CD4-positive, alpha-beta T cell (primary cell): ENCODE data around the gene SCN10A. TPM values are rescaled to one million over a fixed set of nuclear protein-coding genes. Genes with fewer than 3 reads are reported as not detected.
A peak's percentile ranks its signal among the peaks of the same experiment; 100 is the strongest.

Experiments
- ATAC-seq: fragments of 200-7000 bp; cut with Tn5 transposase; one replicate; pipeline ENCODE4 v1.10.0; 2022; ENCODE audit warnings: mild to moderate bottlenecking; ENCODE audit not compliant: poor library complexity
- CTCF ChIA-PET: fragments of 350-600 bp; sonication (Branson Sonifier 250); formaldehyde crosslinking; loops from one replicate; lab custom pipeline; 2021; ENCODE audit warnings: antibody characterized with exemption, inconsistent platforms; lab: Charles Lee
- POLR2A ChIA-PET: fragments of 350-600 bp; sonication (Branson Sonifier 250); formaldehyde crosslinking; loops from one replicate; lab custom pipeline; 2021; ENCODE audit warnings: antibody characterized with exemption, inconsistent platforms; lab: Charles Lee
- DNase-seq, 14 experiments: peaks; one replicate each; pipeline ENCODE4 v3.0.0-alpha.2; 2013 to 2020; ENCODE audit warnings: mixed read lengths in 2 of 14
- H3K27ac ChIP-seq, 2 donors: one replicate each; pipeline versions ENCODE4 v1.5.1 to v1.7.0; 2013; ENCODE audit warnings: low read length in 2 of 2, low read depth in 1 of 2, mild to moderate bottlenecking in 1 of 2
- H3K27me3 ChIP-seq, 2 experiments: 1 replicate in 1 of 2; 2 replicates in 1 of 2; pipeline versions ENCODE4 v1.6.1 to v1.7.0; 2013; ENCODE audit warnings: low read length in 2 of 2, control low read depth in 1 of 2, mild to moderate bottlenecking in 1 of 2, moderate library complexity in 1 of 2; ENCODE audit not compliant: insufficient read depth in 2 of 2, control insufficient read depth in 1 of 2
- H3K36me3 ChIP-seq: one replicate; pipeline ENCODE4 v1.6.1; 2013; ENCODE audit warnings: low read length, control low read depth; ENCODE audit not compliant: insufficient read depth
- H3K4me1 ChIP-seq: one replicate; pipeline ENCODE4 v1.6.1; 2013; ENCODE audit warnings: low read length, control low read depth; ENCODE audit not compliant: insufficient read depth
- H3K4me3 ChIP-seq: one replicate; pipeline ENCODE4 v1.5.1; 2013; ENCODE audit warnings: mild to moderate bottlenecking, low read length, moderate library complexity
- H3K9me3 ChIP-seq, 2 experiments: 1 replicate in 1 of 2; 2 replicates in 1 of 2; pipeline versions ENCODE4 v1.6.1 to v1.7.0; 2013; ENCODE audit warnings: low read length in 2 of 2, mild to moderate bottlenecking in 2 of 2, control low read depth in 1 of 2, moderate library complexity in 1 of 2; ENCODE audit not compliant: control insufficient read depth in 1 of 2, insufficient read depth in 1 of 2
- H3K27ac Mint-ChIP-seq: one replicate; pipeline ENCODE4 v1.8.0; 2020; ENCODE audit warnings: mixed read lengths
- H3K27me3 Mint-ChIP-seq: one replicate; pipeline ENCODE4 v1.8.0; 2021; ENCODE audit warnings: mixed read lengths
- H3K36me3 Mint-ChIP-seq: one replicate; pipeline ENCODE4 v1.8.0; 2021; ENCODE audit warnings: low read depth, mixed read lengths
- H3K4me1 Mint-ChIP-seq: one replicate; pipeline ENCODE4 v1.8.0; 2021; ENCODE audit warnings: low read depth, mixed read lengths
- H3K4me3 Mint-ChIP-seq: one replicate; pipeline ENCODE4 v1.8.0; 2020; ENCODE audit warnings: mild to moderate bottlenecking, mixed read lengths
- H3K9me3 Mint-ChIP-seq: one replicate; pipeline ENCODE4 v1.8.0; 2020; ENCODE audit warnings: mixed read lengths
- intact Hi-C, 2 experiments: fragments of 100-400 bp; cut with DNase I in 1 of 2; cut with micrococcal nuclease in 1 of 2; formaldehyde crosslinking; loops; one replicate each; pipeline versions ENCODE4 v1.15.1 to v1.9.0; 2023 to 2025; cut with DNase I, micrococcal nuclease
- total RNA-seq, 174 experiments: library from RNA in 2 of 174; stranded (reverse) in 2 of 174; gene quantifications; one replicate each; pipeline ENCODE4 v1.2.3 and lab custom pipeline; 2021 to 2026
- TF ChIP-seq, protein P1 (sequence below): fragments of 200-600 bp; IDR thresholded peaks from one replicate; pipeline ENCODE4 v1.8.0; 2022; ENCODE audit warnings: antibody characterized with exemption, mild to moderate bottlenecking

SCN10A gene
- total RNA-seq, 2 experiments from 2014 or later: not detected

DNA sequence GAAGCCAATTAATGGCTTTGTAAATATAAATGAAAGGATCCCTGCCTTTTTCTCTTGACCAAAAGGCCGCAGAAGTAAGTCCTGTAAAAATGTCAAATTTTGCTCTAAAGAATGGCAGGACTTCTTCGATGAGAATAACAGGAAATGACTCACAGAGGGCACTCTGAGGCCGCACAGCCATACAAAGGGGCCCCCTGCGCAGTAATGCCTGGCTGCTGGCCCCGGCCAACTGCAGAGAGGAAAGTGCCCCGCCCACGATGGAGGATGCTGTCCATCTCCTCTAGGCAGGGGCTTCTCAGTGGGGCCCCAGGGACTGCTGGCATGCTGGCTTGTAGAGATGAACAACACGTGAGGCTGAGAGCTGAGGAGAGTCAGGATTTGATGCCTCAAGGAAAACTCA is 18.1 kb upstream of the SCN10A start:
- Histone ChIP-seq H3K36me3 (no peaks in the 10 kb centered on the region), H3K27ac (no peak overlapping the region), H3K4me3 (no peak overlapping the region), H3K27me3 (no peaks in the 10 kb centered on the region), H3K9me3 (no peaks in the 10 kb centered on the region), H3K4me1 (peaks cover 6% of the 10 kb centered on the region)
- ChIA-PET CTCF (no interaction called here), POLR2A (no interaction called here)
- Mint-ChIP-seq H3K27me3 (peaks cover 4% of the 10 kb centered on the region), H3K4me3 (no peak overlapping the region), H3K4me1 (peaks cover 9% of the 10 kb centered on the region), H3K27ac (no peak overlapping the region), H3K9me3 (no peaks in the 10 kb centered on the region), H3K36me3 (no peaks in the 10 kb centered on the region)
- intact Hi-C loops: no loop called here
- DNase-seq (peak in 8 of 14 experiments; percentile 1 to 24 (median 7)), ATAC-seq (no peak)
- TF ChIP-seq, protein P1, sequence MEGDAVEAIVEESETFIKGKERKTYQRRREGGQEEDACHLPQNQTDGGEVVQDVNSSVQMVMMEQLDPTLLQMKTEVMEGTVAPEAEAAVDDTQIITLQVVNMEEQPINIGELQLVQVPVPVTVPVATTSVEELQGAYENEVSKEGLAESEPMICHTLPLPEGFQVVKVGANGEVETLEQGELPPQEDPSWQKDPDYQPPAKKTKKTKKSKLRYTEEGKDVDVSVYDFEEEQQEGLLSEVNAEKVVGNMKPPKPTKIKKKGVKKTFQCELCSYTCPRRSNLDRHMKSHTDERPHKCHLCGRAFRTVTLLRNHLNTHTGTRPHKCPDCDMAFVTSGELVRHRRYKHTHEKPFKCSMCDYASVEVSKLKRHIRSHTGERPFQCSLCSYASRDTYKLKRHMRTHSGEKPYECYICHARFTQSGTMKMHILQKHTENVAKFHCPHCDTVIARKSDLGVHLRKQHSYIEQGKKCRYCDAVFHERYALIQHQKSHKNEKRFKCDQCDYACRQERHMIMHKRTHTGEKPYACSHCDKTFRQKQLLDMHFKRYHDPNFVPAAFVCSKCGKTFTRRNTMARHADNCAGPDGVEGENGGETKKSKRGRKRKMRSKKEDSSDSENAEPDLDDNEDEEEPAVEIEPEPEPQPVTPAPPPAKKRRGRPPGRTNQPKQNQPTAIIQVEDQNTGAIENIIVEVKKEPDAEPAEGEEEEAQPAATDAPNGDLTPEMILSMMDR: no peak

DNA sequence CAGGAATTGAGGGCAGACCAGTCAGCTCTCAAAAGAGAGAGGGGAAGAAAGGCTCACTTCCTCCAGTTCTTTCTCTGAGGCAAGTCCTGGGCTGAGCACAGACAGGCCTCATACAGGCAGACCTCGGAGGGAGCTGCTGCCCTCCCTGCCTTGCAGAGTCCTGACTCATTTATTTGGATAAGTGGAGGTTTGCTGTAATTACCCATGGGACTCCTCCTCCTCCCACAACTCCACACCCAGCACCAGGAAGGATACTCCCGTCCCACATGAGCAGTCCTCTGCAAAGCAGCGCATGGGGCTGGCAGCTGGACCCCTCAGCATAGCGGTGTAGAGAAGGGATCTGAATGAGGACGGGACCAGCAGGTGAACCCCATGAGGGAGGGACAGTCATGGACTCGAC is 13.4 kb upstream of the SCN10A start:
- no peak overlapping the region for H3K27ac Mint-ChIP-seq
- H3K4me3 ChIP-seq: no peak overlapping the region
- H3K27me3 ChIP-seq: no peaks in the 10 kb centered on the region
- POLR2A ChIA-PET: no interaction called here
- no peak overlapping the region for H3K4me3 Mint-ChIP-seq
- H3K4me1 Mint-ChIP-seq: peaks cover 4% of the 10 kb centered on the region
- H3K27ac ChIP-seq: no peak overlapping the region
- ATAC-seq: no peak
- peaks cover 8% of the 10 kb centered on the region for H3K27me3 Mint-ChIP-seq
- CTCF ChIA-PET: no interaction called here
- H3K36me3 ChIP-seq: no peaks in the 10 kb centered on the region
- H3K9me3 Mint-ChIP-seq: no peaks in the 10 kb centered on the region
- no peaks in the 10 kb centered on the region for H3K9me3 ChIP-seq
- no peaks in the 10 kb centered on the region for H3K36me3 Mint-ChIP-seq
- intact Hi-C loops: no loop called here
- TF ChIP-seq, protein P1: no peak
- no peak for DNase-seq
- peaks cover 5% of the 10 kb centered on the region for H3K4me1 ChIP-seq

DNA sequence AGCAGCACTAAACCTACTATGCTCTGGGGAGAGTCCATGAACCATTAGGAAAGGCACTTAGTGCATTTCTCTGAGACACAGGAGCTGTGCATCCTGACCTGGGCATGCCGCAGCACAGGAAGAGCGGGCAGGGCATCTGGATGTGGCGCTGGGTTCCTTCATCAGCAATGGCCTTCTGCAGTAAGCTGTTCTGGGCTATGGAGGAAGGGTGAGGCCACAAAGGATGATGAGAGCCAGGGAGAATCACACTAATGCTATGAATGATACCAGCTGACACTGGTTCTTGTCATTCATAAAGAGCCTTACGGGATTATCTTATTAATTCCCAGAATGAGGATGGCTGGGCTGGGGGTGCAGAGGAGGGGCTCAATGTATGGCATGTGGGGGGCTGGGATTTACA is 12.7 kb upstream of the SCN10A start:
- H3K4me3 Mint-ChIP-seq: no peak overlapping the region
- no peak for ATAC-seq
- no peak overlapping the region for H3K27ac Mint-ChIP-seq
- Histone ChIP-seq H3K4me3 (no peak overlapping the region), H3K9me3 (peaks cover 0 to 4% of the 10 kb centered on the region in 2 experiments), H3K27ac (no peak overlapping the region), H3K27me3 (no peaks in the 10 kb centered on the region), H3K4me1 (no peaks in the 10 kb centered on the region), H3K36me3 (no peaks in the 10 kb centered on the region)
- TF ChIP-seq, protein P1: no peak
- peaks cover 13% of the 10 kb centered on the region for H3K27me3 Mint-ChIP-seq
- ChIA-PET CTCF (no interaction called here), POLR2A (no interaction called here)
- intact Hi-C loops: no loop called here
- H3K36me3 Mint-ChIP-seq: no peaks in the 10 kb centered on the region
- DNase-seq: no peak
- H3K9me3 Mint-ChIP-seq: no peaks in the 10 kb centered on the region
- no peaks in the 10 kb centered on the region for H3K4me1 Mint-ChIP-seq
